ENCODE data around the gene TCF4. TPM values are rescaled to one million over a fixed set of nuclear protein-coding genes. Genes with fewer than 3 reads are reported as not detected.
A peak's percentile ranks its signal among the peaks of the same experiment; 100 is the strongest.

Gene TCF4
- total RNA-seq, 1 experiment from 2014 or later: 143 TPM

- Histone ChIP-seq H3K9me3 (ENCODE audit: low read depth, low read length, poor library complexity, severe bottlenecking) (no peaks in the 10 kb centered on the region), H3K36me3 (ENCODE audit: insufficient read depth, low read length, poor library complexity, severe bottlenecking) (no peaks in the 10 kb centered on the region), H3K27me3 (replicated peaks; ENCODE audit: insufficient read depth, low read depth, low read length, poor library complexity) (no peaks in the 10 kb centered on the region), H3K4me3 (ENCODE audit: low read depth, low read length, poor library complexity, severe bottlenecking) (no peak overlapping the region), H3K27ac (ENCODE audit: low read depth, low read length, poor library complexity, severe bottlenecking) (no peak overlapping the region), H3K4me1 (ENCODE audit: insufficient read depth, low read length, poor library complexity, severe bottlenecking) (peaks cover 50% of the 10 kb centered on the region)
- intact Hi-C loops (cut with micrococcal nuclease; ENCODE audit: unreplicated experiment): loop anchor here (10.0 kb wide), 1 partner anchor 158 kb away; no protein-coding TSS in a partner anchor
- BruUV-seq (replicated peaks): no TSS peak
- ChIA-PET CTCF (no interaction called here), POLR2A (ENCODE audit: low non-redundant PET) (no interaction called here)
- TF ChIP-seq EZH2 (IDR thresholded peaks at IDR 0.05; ENCODE audit: borderline replicate concordance, low read depth, low read length, poor library complexity, severe bottlenecking) (no peak), CTCF (conservative IDR thresholded peaks at IDR 0.05; ENCODE audit: low read depth, low read length) (no peak)
- DNase-seq (ENCODE audit: low spot score): no peak
Observed at GRCh38 chr18:55503167-55503820, 84.7 kb downstream of the TCF4 start.

GRCh38 chr18:55501982-55502710 is 85.8 kb downstream of the TCF4 start:
- ChIA-PET CTCF (interaction anchor here (0.7 kb wide), 1 partner anchor 549 kb away, joined by 3 read pairs; no protein-coding TSS in a partner anchor), POLR2A (ENCODE audit: low non-redundant PET) (no interaction called here)
- TF ChIP-seq CTCF (conservative IDR thresholded peaks at IDR 0.05; ENCODE audit: low read depth, low read length): no peak
- TF ChIP-seq EZH2 (IDR thresholded peaks at IDR 0.05; ENCODE audit: borderline replicate concordance, low read depth, low read length, poor library complexity, severe bottlenecking): no peak
- DNase-seq (ENCODE audit: low spot score): no peak
- BruUV-seq (replicated peaks): no TSS peak
- Histone ChIP-seq H3K36me3 (ENCODE audit: insufficient read depth, low read length, poor library complexity, severe bottlenecking) (no peaks in the 10 kb centered on the region), H3K9me3 (ENCODE audit: low read depth, low read length, poor library complexity, severe bottlenecking) (no peaks in the 10 kb centered on the region), H3K27me3 (replicated peaks; ENCODE audit: insufficient read depth, low read depth, low read length, poor library complexity) (no peaks in the 10 kb centered on the region), H3K4me1 (ENCODE audit: insufficient read depth, low read length, poor library complexity, severe bottlenecking) (peaks cover 60% of the 10 kb centered on the region), H3K27ac (ENCODE audit: low read depth, low read length, poor library complexity, severe bottlenecking) (peak overlapping the region; percentile 74), H3K4me3 (ENCODE audit: low read depth, low read length, poor library complexity, severe bottlenecking) (no peak overlapping the region)
- intact Hi-C loops (cut with micrococcal nuclease; ENCODE audit: unreplicated experiment): loop anchor here (10.0 kb wide), 1 partner anchor 157 kb away; no protein-coding TSS in a partner anchor

- CTCF ChIA-PET: interaction anchor here (0.7 kb wide), 1 partner anchor 548 kb away, joined by 3 read pairs; no protein-coding TSS in a partner anchor
- peaks cover 61% of the 10 kb centered on the region for H3K4me1 ChIP-seq (ENCODE audit: insufficient read depth, low read length, poor library complexity, severe bottlenecking)
- H3K27me3 ChIP-seq (replicated peaks; ENCODE audit: insufficient read depth, low read depth, low read length, poor library complexity): no peaks in the 10 kb centered on the region
- intact Hi-C loops (cut with micrococcal nuclease; ENCODE audit: unreplicated experiment): loop anchor here (10.0 kb wide), 1 partner anchor 157 kb away; no protein-coding TSS in a partner anchor
- TF ChIP-seq CTCF (conservative IDR thresholded peaks at IDR 0.05; ENCODE audit: low read depth, low read length) (no peak), EZH2 (IDR thresholded peaks at IDR 0.05; ENCODE audit: borderline replicate concordance, low read depth, low read length, poor library complexity, severe bottlenecking) (no peak)
- TSS peak; percentile 23 for BruUV-seq (replicated peaks)
- POLR2A ChIA-PET (ENCODE audit: low non-redundant PET): no interaction called here
- H3K9me3 ChIP-seq (ENCODE audit: low read depth, low read length, poor library complexity, severe bottlenecking): no peaks in the 10 kb centered on the region
- peak overlapping the region; percentile 74 for H3K27ac ChIP-seq (ENCODE audit: low read depth, low read length, poor library complexity, severe bottlenecking)
- no peaks in the 10 kb centered on the region for H3K36me3 ChIP-seq (ENCODE audit: insufficient read depth, low read length, poor library complexity, severe bottlenecking)
- peak; percentile 79 for DNase-seq (ENCODE audit: low spot score)
- H3K4me3 ChIP-seq (ENCODE audit: low read depth, low read length, poor library complexity, severe bottlenecking): peak overlapping the region; percentile 20
Observed at GRCh38 chr18:55501579-55501978, 86.4 kb downstream of the TCF4 start.

Measured in A673 (cell line).